GM19025 (cell line): ENCODE measurements around the gene SEC14L1.
"Not testable (repeated sequence)": the region's sequence is repeated elsewhere in the genome, so short reads cannot be mapped to it uniquely, and the experiment has no call there.

Experiments
- ATAC-seq: cut with Tn5 transposase; IDR thresholded peaks from one replicate; pipeline ENCODE4 v1.9.1; 2021; ENCODE audit warnings: mild to moderate bottlenecking, low read depth, moderate library complexity; ENCODE audit not compliant: unreplicated experiment

The SEC14L1 gene

DNA sequence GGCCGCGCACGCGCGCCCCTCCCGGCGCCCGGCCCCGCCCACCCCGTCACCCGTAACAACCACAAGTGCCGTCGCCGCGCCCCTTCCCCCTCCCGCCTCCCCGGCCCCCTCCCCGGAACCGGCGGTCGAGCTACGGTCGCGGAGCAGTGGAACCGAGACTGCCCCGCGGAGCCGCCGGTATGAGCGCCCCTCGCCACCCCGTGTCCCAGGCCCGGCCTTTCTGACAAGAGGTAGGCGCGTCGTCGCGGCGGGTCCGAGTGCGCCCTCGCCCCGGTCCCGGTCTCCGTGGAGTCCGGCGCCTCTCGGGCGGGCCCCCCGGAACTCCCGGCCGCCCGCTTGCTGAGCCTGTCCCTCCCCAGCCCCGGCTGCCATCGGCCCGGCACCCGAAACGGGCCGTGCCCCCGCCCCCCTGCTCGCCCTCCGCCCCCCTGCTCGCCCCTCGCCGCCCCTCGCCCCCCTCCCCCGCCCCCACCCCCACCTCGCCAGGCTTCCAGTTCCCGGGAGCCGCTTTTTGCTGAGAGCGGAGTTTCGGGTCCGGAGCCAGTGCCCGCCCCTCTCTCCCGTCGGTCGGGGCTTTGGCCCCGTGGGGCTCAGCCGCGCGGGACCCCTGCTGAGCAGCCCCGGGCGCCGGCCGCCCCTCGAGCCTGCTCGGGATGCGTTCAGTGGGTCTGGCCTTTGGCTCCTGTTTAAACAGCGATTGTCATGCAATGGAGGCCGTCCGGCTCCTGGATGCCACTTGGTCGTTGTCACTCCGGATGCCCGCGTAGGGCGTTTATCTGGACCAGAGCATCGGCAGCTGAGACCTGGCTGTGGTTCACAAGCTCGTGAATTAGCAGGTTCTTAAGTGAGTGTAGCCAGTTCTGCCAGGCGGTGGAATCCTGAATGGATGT, at the start of gene SEC14L1:
Gene SEC14L1, plus strand, starts transcription at position 92 of the 890 bp plus-strand sequence. CDS start 2,628 bp downstream, outside the sequence.
- no peak for ATAC-seq

DNA sequence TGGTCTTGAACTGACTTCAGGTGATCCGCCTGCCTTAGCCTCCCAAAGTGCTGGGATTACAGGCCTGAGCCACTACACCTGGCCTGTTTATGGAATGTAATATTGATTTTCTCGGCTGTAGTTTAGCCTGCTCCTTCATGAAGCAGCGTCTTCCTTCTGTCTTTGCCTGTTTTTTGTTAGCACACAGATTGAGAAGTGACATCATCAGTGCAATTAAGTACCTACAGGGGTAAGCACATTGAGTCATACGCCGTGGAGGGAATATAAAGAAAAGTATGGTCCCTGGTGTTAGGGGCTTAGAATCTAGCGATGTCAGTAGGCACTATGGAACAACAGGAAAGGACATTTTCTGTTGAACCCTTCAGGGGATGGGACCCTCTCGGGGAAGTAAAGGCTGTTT, 48.7 kb upstream of the SEC14L1 start:
- no peak for ATAC-seq

- no peak for ATAC-seq
These were observed 45.3 kb upstream of the SEC14L1 start for GRCh38 chr17:77095461-77095860.

DNA sequence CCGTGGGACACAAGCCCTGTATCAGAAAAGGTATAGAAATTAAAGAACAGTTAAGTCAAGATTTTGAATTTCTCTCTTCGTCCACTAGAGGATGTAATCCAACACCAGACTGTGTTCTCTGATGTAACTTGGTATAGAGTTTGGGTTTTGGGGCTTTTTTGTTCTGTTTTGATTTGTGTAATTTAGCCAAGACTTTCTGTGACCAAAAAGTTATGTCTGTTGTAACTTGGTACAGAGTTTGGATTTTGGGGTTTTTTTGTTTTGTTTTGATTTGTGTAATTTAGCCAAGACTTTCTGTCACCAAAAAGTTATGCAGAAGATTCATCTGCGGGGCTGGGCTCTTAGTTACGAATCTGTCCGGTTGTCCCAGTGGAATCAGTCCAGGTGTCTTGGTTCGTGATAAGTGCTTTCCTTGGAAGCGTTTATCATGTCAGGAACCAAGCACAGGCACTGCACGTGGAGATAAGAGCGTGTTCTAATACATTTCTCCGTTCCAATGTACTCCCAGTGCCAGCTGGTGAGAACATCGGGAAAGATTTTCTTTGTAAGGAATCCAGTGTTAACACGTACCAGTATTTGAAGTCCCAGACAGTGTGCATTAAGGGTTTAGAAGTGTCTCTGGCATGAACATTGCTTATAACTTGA, 44.1 kb upstream of the SEC14L1 start:
- no peak for ATAC-seq

- ATAC-seq = no peak
These were observed 43.1 kb upstream of the SEC14L1 start for GRCh38 chr17:77097631-77098180.

DNA sequence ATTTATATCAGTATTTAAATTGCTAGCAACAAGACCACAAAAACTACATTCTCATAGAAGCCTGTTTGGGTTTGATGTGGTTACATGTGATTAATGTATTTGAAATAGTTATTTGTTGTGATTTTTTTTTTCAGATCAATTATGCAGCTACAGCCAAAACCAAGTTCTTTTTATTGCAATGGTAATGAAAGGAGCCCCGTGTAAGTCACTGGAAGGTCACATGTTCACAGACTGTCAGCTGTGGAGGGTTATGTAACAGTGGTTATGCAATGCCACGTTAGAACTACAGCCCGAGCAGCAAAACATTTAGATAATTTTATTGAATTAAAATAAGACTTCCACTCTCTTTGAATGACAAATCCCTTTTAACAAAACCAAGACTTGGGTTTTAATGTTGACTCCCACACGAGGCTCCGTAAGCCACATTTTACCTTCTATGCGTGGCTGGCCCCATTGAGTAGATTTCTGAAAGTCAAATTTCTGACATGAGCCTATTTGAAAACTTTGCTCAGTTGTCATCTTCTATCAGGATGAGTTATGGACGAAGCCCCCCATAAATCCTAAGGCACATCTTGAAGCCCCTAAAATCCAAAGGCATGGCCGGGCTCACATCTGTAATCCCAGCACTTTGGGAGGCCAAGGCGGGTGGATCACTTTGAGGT, 41.8 kb upstream of the SEC14L1 start:
- ATAC-seq = no peak

- ATAC-seq = no peak
These were observed 40.8 kb upstream of the SEC14L1 start for GRCh38 chr17:77099997-77100396.

GRCh38 chr17:77101521-77102410, 39.0 kb upstream of the SEC14L1 start:
- ATAC-seq = peak; percentile 64

GRCh38 chr17:77102411-77103134, 38.2 kb upstream of the SEC14L1 start:
- ATAC-seq = not testable (repeated sequence)

DNA sequence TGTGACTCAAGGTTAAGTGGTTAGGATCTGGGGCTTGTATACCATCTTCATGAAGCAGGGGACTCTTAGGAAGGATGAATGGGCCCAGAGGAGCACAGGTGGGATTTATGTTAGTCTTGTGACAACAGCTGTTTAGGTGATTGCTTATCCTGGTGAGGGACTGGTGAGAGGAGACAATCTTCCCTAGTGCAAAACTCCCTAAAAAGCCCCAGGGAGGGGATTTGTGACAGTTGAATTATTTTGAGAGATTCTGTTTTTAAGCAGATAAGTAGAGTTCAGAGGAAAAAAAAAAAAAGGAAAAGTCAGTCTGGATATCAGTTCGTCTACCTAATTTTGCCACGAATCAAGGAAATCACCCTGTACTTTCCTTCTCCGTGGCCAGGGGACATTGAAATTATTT, 35.1 kb upstream of the SEC14L1 start:
- ATAC-seq = no peak

DNA sequence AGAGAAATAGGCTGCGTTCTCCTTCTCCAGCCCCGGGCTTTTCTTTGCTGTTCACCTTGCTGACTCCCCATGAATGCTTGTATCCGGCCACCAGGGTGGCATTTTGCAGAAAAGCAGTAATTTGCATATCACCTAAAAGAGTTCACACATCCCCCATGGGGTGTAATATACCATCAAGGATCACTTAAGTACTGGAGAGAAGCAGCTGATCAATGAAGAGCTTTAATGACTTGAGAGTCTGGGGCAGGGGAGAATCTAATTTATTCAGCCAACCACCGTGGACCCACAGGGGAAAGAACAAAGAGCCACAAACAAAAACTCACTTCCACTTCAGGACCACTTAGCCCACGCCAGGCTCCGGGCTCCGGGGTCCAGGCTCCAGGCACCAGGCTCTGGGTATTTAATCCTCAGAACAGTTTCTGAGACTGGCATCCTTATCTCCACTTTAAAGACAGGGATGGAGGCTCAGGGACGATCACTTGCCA, 33.9 kb upstream of the SEC14L1 start:
- peak; percentile 45 for ATAC-seq

DNA sequence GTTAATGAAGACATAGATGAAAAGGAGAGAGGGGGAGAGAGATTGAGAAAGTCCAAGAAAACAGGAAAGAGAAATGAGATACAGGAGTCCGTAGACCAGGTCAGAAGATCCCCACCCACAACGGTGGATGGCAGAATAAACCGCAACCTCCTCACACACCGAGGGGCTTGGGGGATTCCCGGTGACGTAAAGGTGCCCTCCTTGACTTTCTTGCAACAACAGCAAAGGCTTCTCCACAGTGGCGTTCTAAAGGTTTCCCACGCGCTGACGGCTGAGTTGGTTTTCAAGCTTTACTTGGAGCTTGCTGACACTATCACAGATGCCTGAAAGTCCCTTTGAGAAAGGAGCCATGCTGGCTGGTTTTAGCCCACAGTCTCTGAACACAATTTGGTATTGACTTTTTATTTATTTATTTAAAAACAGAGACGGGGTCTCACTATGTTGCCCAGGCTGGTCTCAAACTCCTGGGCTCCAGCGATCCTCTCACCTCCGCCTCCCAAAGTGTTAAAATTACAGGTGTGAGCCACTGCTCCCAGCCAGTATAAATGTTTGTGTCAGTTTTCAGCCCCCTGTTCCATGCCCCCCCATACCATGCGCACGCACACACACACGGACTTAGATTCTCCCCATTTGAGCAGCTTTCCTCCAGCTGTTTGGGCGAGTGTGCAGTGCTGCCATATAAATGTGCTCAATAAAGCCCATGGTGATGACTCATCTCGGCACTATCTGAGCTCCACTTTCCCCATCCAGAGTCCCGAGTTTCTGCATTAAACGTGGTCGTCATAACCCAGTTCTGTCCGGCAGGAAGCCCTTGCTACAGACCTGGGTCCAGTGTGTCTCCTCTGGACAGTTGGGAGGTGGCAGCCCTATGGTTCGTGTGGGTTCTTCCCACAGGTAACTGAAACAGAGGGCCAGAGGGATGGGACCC, 33.0 kb upstream of the SEC14L1 start:
- ATAC-seq = no peak

DNA sequence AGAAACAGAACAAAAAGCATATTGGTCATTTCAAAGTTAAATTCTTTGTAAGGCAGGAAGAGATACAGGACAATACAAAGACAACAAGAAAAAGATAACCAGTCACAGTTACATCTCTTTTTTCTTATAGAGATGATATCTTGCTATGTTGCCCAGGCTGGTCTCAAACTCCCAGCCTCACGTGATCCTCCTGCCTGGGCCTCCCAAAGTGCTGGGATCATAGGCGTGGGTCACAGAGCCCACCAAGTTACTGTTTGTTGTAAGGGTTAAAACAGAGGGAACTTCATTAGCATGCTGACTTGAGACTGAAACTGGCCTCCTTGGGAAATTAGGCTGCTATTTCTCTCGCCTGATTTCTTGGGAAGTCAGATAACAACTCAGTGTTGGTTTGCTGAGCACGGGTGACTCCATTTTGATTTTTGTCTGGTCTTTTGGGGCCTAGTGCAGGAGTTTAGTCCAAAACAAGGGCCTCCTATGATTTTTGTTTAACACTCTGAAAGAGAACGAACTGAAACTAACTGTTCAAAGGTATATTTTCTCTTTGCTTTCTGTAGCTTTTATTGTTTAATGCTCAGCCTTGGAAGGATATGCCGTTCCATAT, 31.5 kb upstream of the SEC14L1 start:
- no peak for ATAC-seq

DNA sequence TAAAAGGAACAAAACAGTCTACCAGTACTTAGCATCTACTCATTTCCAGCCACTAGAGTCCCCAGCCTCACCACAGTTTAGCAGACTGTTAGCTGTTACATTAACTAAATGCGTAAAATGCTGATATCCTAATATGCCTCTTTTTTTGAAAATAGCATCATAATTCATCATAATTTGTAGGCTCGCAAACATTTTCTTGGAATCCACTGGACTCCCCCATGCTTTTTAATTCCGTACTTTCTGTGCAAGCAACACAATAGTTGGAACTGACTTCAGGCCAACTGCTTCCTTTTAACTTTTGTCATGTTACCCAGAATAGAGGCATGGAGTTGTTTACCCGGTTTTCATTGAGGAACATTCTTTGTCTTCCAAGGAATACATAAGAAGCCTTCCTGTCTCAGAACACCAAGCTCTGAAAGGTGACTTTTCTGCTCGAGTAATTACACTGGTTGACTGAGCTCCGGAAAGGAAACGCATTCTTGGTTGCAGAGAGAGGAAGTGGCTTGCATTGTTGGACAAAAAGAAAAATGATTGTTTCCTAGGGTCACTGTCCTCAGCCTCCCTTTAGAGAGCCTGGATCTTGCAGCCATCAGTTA, 30.9 kb upstream of the SEC14L1 start:
- no peak for ATAC-seq

GRCh38 chr17:77111165-77111933, 29.4 kb upstream of the SEC14L1 start:
- ATAC-seq = not testable (repeated sequence)

DNA sequence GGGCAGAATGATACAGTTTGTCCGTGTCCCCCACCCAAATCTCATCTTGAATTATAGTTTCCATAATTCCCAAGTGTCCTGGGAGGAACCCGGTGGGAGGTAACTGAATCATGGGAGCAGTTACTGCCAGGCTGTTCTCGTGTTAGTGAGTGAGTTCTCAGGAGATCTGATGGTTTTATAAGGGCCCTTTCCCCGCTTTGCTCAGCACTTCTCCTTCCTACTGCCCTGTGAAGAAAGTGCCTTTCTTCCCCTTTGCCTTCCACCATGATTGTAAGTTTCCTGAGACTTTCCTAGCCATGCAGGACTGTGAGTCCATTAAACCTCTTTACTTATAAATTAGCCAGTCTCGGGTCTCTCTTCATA, 28.9 kb upstream of the SEC14L1 start:
- ATAC-seq = no peak

GRCh38 chr17:77115510-77115909, 25.3 kb upstream of the SEC14L1 start:
- no peak for ATAC-seq
